Endothelial cell of umbilical vein (primary cell): ENCODE measurements around the gene PPFIBP1. TPM values are rescaled to one million over a fixed set of nuclear protein-coding genes. Genes with fewer than 3 reads are reported as not detected.

Source experiments
- BruUV-seq: library from RNA; stranded (reverse); fragments of 400-500 nt; replicated peaks from 2 replicates; lab custom pipeline; 2021; lab: Mats Ljungman, UMichigan
- CTCF ChIA-PET: fragments of 300-600, 350-600 bp; sonication (Branson Sonifier 250); formaldehyde crosslinking; loops from one replicate; lab custom pipeline; 2021; ENCODE audit warnings: antibody characterized with exemption, inconsistent platforms; lab: Charles Lee
- POLR2A ChIA-PET: fragments of 300-600, 350-600 bp; sonication (Branson Sonifier 250); formaldehyde crosslinking; loops from one replicate; lab custom pipeline; 2021; ENCODE audit warnings: antibody characterized with exemption, inconsistent platforms; lab: Charles Lee
- DNase-seq: peaks from one replicate; pipeline ENCODE4 v3.0.0-alpha.2; 2011; ENCODE audit warnings: low read depth, low spot score
- FAIRE-seq: peaks from 2 replicates; lab custom pipeline; 2011; peaks lifted over from hg19 to GRCh38; lab: Jason Lieb, UNC
- H2AFZ ChIP-seq: 2 replicates; pipeline ENCODE4 v1.6.0; 2012; ENCODE audit warnings: low read depth, low read length, control low read depth, inconsistent platforms
- H3K27ac ChIP-seq: 2 replicates; pipeline ENCODE4 v1.5.1; 2011; ENCODE audit warnings: low read depth, mild to moderate bottlenecking, control low read depth, low read length, moderate library complexity; ENCODE audit not compliant: insufficient read depth
- H3K27me3 ChIP-seq, 2 experiments: 2 replicates each; pipeline versions ENCODE4 v1.6.0 to v1.6.1; 2011; ENCODE audit warnings: low read length in 2 of 2, mixed read lengths in 1 of 2; ENCODE audit not compliant: control insufficient read depth in 2 of 2, insufficient read depth in 2 of 2
- H3K36me3 ChIP-seq, 2 experiments: 2 replicates in 1 of 2; 3 replicates in 1 of 2; pipeline ENCODE4 v1.5.1; 2011; ENCODE audit warnings: low read length in 2 of 2, mild to moderate bottlenecking in 1 of 2, moderate library complexity in 1 of 2; ENCODE audit not compliant: control insufficient read depth in 2 of 2, insufficient read depth in 2 of 2; ENCODE audit errors: extremely low read depth in 1 of 2
- H3K4me1 ChIP-seq: 3 replicates; pipeline ENCODE4 v1.5.1; 2011; ENCODE audit warnings: mild to moderate bottlenecking, low read length; ENCODE audit not compliant: control insufficient read depth, insufficient read depth; ENCODE audit errors: extremely low read depth
- H3K4me2 ChIP-seq: 2 replicates; pipeline ENCODE4 v1.6.1; 2011; ENCODE audit warnings: low read length, control low read depth, mixed read lengths; ENCODE audit not compliant: insufficient read depth
- H3K4me3 ChIP-seq, 3 experiments: fragments of 200-600 bp in 1 of 3; sonication (generic), shearing (Covaris generic) in 1 of 3; replicated peaks in 1 of 3; 2 replicates each; pipeline ENCODE4 v1.5.1; 2011 to 2016; ENCODE audit warnings: control low read depth in 3 of 3, low read length in 3 of 3, mild to moderate bottlenecking in 2 of 3, inconsistent platforms in 1 of 3, low read depth in 1 of 3, moderate library complexity in 1 of 3; ENCODE audit not compliant: insufficient read depth in 1 of 3
- H3K79me2 ChIP-seq: 2 replicates; pipeline ENCODE4 v1.6.0; 2012; ENCODE audit warnings: low read length, inconsistent platforms; ENCODE audit not compliant: control insufficient read depth, insufficient read depth
- H3K9ac ChIP-seq: replicated peaks from 2 replicates; pipeline ENCODE3; 2011; ENCODE audit warnings: low read length, control low read depth; ENCODE audit not compliant: insufficient read depth; ENCODE audit errors: extremely low read depth
- H3K9me1 ChIP-seq: replicated peaks from 3 replicates; pipeline ENCODE4 v1.6.0; 2011; ENCODE audit warnings: mild to moderate bottlenecking, low read length; ENCODE audit not compliant: control insufficient read depth, insufficient read depth; ENCODE audit errors: extremely low read depth
- H3K9me3 ChIP-seq: replicated peaks from 2 replicates; pipeline ENCODE4 v1.5.1; 2012; ENCODE audit warnings: low read length, inconsistent platforms; ENCODE audit not compliant: control insufficient read depth, insufficient read depth
- H4K20me1 ChIP-seq: replicated peaks from 2 replicates; pipeline ENCODE3; 2011; ENCODE audit warnings: mild to moderate bottlenecking, low read length; ENCODE audit not compliant: control insufficient read depth, insufficient read depth; ENCODE audit errors: extremely low read depth
- CTCF ChIP-seq, 2 donors: IDR thresholded peaks; 1 replicate in 1 of 2; 2 replicates in 1 of 2; pipeline ENCODE4 v1.5.1; 2011; ENCODE audit warnings: low read length in 2 of 2, mild to moderate bottlenecking in 2 of 2, moderate library complexity in 2 of 2, control low read depth in 1 of 2, inconsistent platforms in 1 of 2, low read depth in 1 of 2; ENCODE audit not compliant: insufficient read depth in 1 of 2; ENCODE audit errors: extremely low read depth in 1 of 2
- EZH2 ChIP-seq: IDR thresholded peaks from 2 replicates; pipeline ENCODE4 v1.6.1; 2012; ENCODE audit warnings: borderline replicate concordance, low read depth, mild to moderate bottlenecking, moderate library complexity, low read length, inconsistent platforms; ENCODE audit not compliant: severe bottlenecking
- FOS ChIP-seq: IDR thresholded peaks from 2 replicates; pipeline ENCODE4 v1.6.1; 2011; ENCODE audit warnings: mild to moderate bottlenecking, low read length, moderate library complexity, borderline replicate concordance; ENCODE audit not compliant: insufficient read depth
- GATA2 ChIP-seq: IDR thresholded peaks from 2 replicates; pipeline ENCODE4 v1.7.0; 2011; ENCODE audit warnings: low read depth, mild to moderate bottlenecking, moderate library complexity, mixed read lengths, low read length; ENCODE audit not compliant: insufficient read length, insufficient read depth
- JUN ChIP-seq: IDR thresholded peaks from 2 replicates; pipeline ENCODE4 v1.6.1; 2011; ENCODE audit warnings: borderline replicate concordance, low read depth; ENCODE audit not compliant: insufficient read length, insufficient read depth
- MAX ChIP-seq: IDR thresholded peaks from 2 replicates; pipeline ENCODE4 v1.6.1; 2011; ENCODE audit not compliant: insufficient read depth, insufficient read length
- MYC ChIP-seq: IDR thresholded peaks from one replicate; pipeline ENCODE4 v1.6.1; 2011; ENCODE audit warnings: mild to moderate bottlenecking, low read depth, low read length
- POLR2A ChIP-seq: IDR thresholded peaks from 2 replicates; pipeline ENCODE4 v1.6.1; 2012; ENCODE audit warnings: low read depth, mild to moderate bottlenecking, control low read depth, low read length
- POLR2AphosphoS5 ChIP-seq: IDR thresholded peaks from 2 replicates; pipeline ENCODE4 v1.6.1; 2012; ENCODE audit warnings: low read depth, mild to moderate bottlenecking, control low read depth, low read length, moderate library complexity; ENCODE audit not compliant: insufficient read depth
- dilution Hi-C: fragments of 300-500 bp; cut with MboI; formaldehyde crosslinking; loops from one replicate; pipeline ENCODE4 v1.15.0; 2019; ENCODE audit warnings: low sequenced_read_pairs; ENCODE audit not compliant: extremely low pct_ligation_motif_present
- intact Hi-C: fragments of 100-400 bp; cut with micrococcal nuclease; formaldehyde crosslinking; loops from one replicate; pipeline ENCODE4 v1.10.0; 2022
- polyA plus RNA-seq, 4 experiments: library from polyadenylated mRNA; depleted of rRNA in 3 of 4; stranded (reverse) in 3 of 4; unstranded in 1 of 4; fragments of >200 nt; gene quantifications; 2 replicates each; pipeline versions ENCODE4 v1.2.1 to v1.2.3, GENCODE V29; 2011 to 2012; ENCODE audit warnings: missing spikeins in 1 of 4
- total RNA-seq: library from RNA; stranded (reverse); gene quantifications from 2 replicates; pipeline ENCODE4 v1.2.3, GENCODE V29; 2021

The PPFIBP1 gene
- total and polyA plus RNA-seq, 2 donors (not counting 3 experiments of a cell fraction or from before 2014, with no cell fraction given), result 45.5 to 154 TPM

- dilution Hi-C loops (no loop called here), intact Hi-C loops (no loop called here)
- Histone ChIP-seq H3K9ac (no peak overlapping the region), H3K4me1 (peaks cover 18% of the 10 kb centered on the region), H3K4me3 (no peak overlapping the region), H3K36me3 (no peaks in the 10 kb centered on the region), H3K9me3 (no peaks in the 10 kb centered on the region), H3K27ac (no peak overlapping the region), H3K9me1 (no peaks in the 10 kb centered on the region), H3K4me2 (no peak overlapping the region), H4K20me1 (peaks cover 11% of the 10 kb centered on the region), H3K79me2 (peaks cover 79% of the 10 kb centered on the region), H3K27me3 (no peaks in the 10 kb centered on the region), H2AFZ (no peak overlapping the region)
- no peak for DNase-seq
- no peak for TF ChIP-seq MYC
- TF ChIP-seq MAX, result no peak
- no peak for TF ChIP-seq GATA2
- TF ChIP-seq EZH2, result no peak
- no peak for TF ChIP-seq FOS
- TF ChIP-seq CTCF (IDR thresholded peaks at IDR 0.05; ENCODE audit: extremely low read depth in 1 of 2, insufficient read depth in 1 of 2, low read depth in 1 of 2, low read length in 2 of 2), result no peak
- no peak for TF ChIP-seq POLR2A
- no peak for TF ChIP-seq POLR2AphosphoS5
- no peak for TF ChIP-seq JUN
- BruUV-seq, result no TSS peak
- CTCF ChIA-PET, result interaction anchor here (0.6 kb wide), 1 partner anchor 27 kb away, joined by 5 read pairs; no protein-coding TSS in a partner anchor
- no peak for FAIRE-seq
- POLR2A ChIA-PET, result no interaction called here
Measured at GRCh38 chr12:27527512-27527911, 3.5 kb downstream of the PPFIBP1 start.
